Uterus (tissue), 2 donors: ENCODE data around the gene SH3BGR.

Source experiments
- POLR2A ChIP-seq, 2 donors: fragments of 450-650 bp; IDR thresholded peaks; one replicate each; pipeline ENCODE4 v1.6.1; 2016; ENCODE audit warnings: antibody characterized with exemption in 2 of 2, mild to moderate bottlenecking in 1 of 2, moderate library complexity in 1 of 2
- TF ChIP-seq, protein P1 (sequence below), 4 experiments: fragments of 200-600 bp in 2 of 4; fragments of 450-650 bp in 2 of 4; sonication (generic) in 2 of 4; IDR thresholded peaks; one replicate each; pipeline ENCODE4 v1.5.1; 2016 to 2019; ENCODE audit warnings: antibody characterized with exemption in 4 of 4, mild to moderate bottlenecking in 2 of 4, moderate library complexity in 1 of 4

GRCh38 chr21:39481886-39482285 lies 30.1 kb downstream of the SH3BGR start:
- TF ChIP-seq, protein P1, sequence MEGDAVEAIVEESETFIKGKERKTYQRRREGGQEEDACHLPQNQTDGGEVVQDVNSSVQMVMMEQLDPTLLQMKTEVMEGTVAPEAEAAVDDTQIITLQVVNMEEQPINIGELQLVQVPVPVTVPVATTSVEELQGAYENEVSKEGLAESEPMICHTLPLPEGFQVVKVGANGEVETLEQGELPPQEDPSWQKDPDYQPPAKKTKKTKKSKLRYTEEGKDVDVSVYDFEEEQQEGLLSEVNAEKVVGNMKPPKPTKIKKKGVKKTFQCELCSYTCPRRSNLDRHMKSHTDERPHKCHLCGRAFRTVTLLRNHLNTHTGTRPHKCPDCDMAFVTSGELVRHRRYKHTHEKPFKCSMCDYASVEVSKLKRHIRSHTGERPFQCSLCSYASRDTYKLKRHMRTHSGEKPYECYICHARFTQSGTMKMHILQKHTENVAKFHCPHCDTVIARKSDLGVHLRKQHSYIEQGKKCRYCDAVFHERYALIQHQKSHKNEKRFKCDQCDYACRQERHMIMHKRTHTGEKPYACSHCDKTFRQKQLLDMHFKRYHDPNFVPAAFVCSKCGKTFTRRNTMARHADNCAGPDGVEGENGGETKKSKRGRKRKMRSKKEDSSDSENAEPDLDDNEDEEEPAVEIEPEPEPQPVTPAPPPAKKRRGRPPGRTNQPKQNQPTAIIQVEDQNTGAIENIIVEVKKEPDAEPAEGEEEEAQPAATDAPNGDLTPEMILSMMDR (IDR thresholded peaks at IDR 0.05): no peak
- no peak for TF ChIP-seq POLR2A (IDR thresholded peaks at IDR 0.05)
